Panc1 (cell line): ENCODE results near the gene WFS1. TPM values are rescaled to one million over a fixed set of nuclear protein-coding genes. Genes with fewer than 3 reads are reported as not detected.

ENCODE experiments used
- ATAC-seq: fragments of 200-7000 bp; cut with Tn5 transposase; 2 replicates; pipeline ENCODE4 v1.9.1; 2020; ENCODE audit warnings: mild to moderate bottlenecking, moderate library complexity
- BruUV-seq: library from RNA; stranded (reverse); fragments of 400-500 nt; replicated peaks from 2 replicates; lab custom pipeline; 2021; lab: Mats Ljungman, UMichigan
- CTCF ChIA-PET: fragments of 300-600 bp; sonication (Branson Sonifier 250); formaldehyde crosslinking; loops from one replicate; lab custom pipeline; 2022; ENCODE audit warnings: antibody characterized with exemption; lab: Charles Lee
- POLR2A ChIA-PET: fragments of 300-600 bp; sonication (Branson Sonifier 250); formaldehyde crosslinking; loops from one replicate; lab custom pipeline; 2022; ENCODE audit warnings: antibody characterized with exemption; lab: Charles Lee
- DNase-seq: peaks from one replicate; pipeline ENCODE4 v3.0.0-alpha.2; 2010; ENCODE audit warnings: low read depth, low spot score
- H3K27ac ChIP-seq: 2 replicates; pipeline ENCODE4 v1.5.1; 2011; ENCODE audit warnings: mild to moderate bottlenecking, low read length, inconsistent platforms
- H3K27me3 ChIP-seq: fragments of 200-500 bp; sonication (Bioruptor generic); 2 replicates; pipeline ENCODE4 v1.6.0; 2014; ENCODE audit warnings: low read length, inconsistent platforms; ENCODE audit not compliant: control insufficient read depth, insufficient read depth
- H3K36me3 ChIP-seq: fragments of 200-500 bp; sonication (Bioruptor generic); 2 replicates; pipeline ENCODE4 v1.5.1; 2014; ENCODE audit warnings: inconsistent platforms, mild to moderate bottlenecking, low read length, moderate library complexity; ENCODE audit not compliant: control insufficient read depth, insufficient read depth
- H3K4me1 ChIP-seq: 2 replicates; pipeline ENCODE4 v1.5.1; 2011; ENCODE audit warnings: inconsistent platforms, mild to moderate bottlenecking, low read length, moderate library complexity; ENCODE audit not compliant: control insufficient read depth, insufficient read depth
- H3K4me3 ChIP-seq, 2 experiments: 2 replicates each; pipeline ENCODE4 v1.5.1; 2011 to 2012; ENCODE audit warnings: low read depth in 2 of 2, low read length in 2 of 2, mild to moderate bottlenecking in 2 of 2, inconsistent platforms in 1 of 2, moderate library complexity in 1 of 2
- H3K9me3 ChIP-seq: fragments of 200-500 bp; sonication (Bioruptor generic); 2 replicates; pipeline ENCODE4 v1.5.1; 2014; ENCODE audit warnings: low read depth, mild to moderate bottlenecking, inconsistent platforms, low read length, moderate library complexity; ENCODE audit not compliant: control insufficient read depth, insufficient read depth
- POLR2AphosphoS5 ChIP-seq: IDR thresholded peaks from 2 replicates; pipeline ENCODE4 v1.6.1; 2012; ENCODE audit warnings: mild to moderate bottlenecking, low read depth, low read length, moderate library complexity
- SIN3A ChIP-seq: IDR thresholded peaks from 2 replicates; pipeline ENCODE4 v1.6.1; 2012; ENCODE audit warnings: low read depth, mild to moderate bottlenecking, low read length, moderate library complexity, borderline replicate concordance; ENCODE audit not compliant: insufficient read depth
- TCF7L2 ChIP-seq: IDR thresholded peaks from 2 replicates; pipeline ENCODE4 v1.6.1; 2011; ENCODE audit warnings: mild to moderate bottlenecking, low read depth, low read length, inconsistent platforms
- in situ Hi-C: cut with HindIII; loops from 2 replicates; pipeline ENCODE4 v1.10.0; 2016; ENCODE audit warnings: low sequenced_read_pairs, low pct_unique_long_range_greater_than_20kb
- intact Hi-C: fragments of 100-400 bp; cut with micrococcal nuclease; formaldehyde crosslinking; loops from one replicate; pipeline ENCODE4 v1.10.0; 2022; ENCODE audit not compliant: unreplicated experiment
- total RNA-seq: library from RNA; stranded (reverse); gene quantifications from one replicate; pipeline ENCODE4 v1.2.1, GENCODE V29; 2021; ENCODE audit not compliant: unreplicated experiment
- TF ChIP-seq, protein P1 (sequence below), 2 experiments: IDR thresholded peaks; 2 replicates each; pipeline ENCODE4 v1.6.1; 2011 to 2012; ENCODE audit warnings: low read depth in 2 of 2, control low read depth in 1 of 2, low read length in 1 of 2, mild to moderate bottlenecking in 1 of 2, moderate library complexity in 1 of 2; ENCODE audit not compliant: insufficient read depth in 1 of 2
- TF ChIP-seq, protein P2 (sequence below): fragments of 450-650 bp; IDR thresholded peaks from 2 replicates; pipeline ENCODE4 v1.5.1; 2017; ENCODE audit warnings: mild to moderate bottlenecking

Gene WFS1
- total RNA-seq, 1 experiment from 2014 or later, result 67.5 TPM

DNA sequence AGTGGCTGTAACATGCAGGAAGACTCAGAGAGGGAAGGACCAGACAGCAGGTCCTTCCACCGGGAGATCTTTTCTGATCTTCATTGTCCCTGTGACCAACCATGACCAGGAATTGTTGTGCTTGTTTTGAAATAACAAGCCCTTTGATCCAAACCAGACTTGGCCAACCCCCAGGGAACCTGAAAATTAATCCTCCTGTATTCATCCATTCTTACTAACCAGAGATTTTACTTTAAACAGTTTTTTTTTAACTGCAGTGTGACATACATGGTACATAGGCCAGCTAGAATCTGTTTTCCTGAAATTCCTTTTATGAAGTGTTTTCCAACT lies 4.0 kb downstream of the WFS1 start:
- DNase-seq (no peak), ATAC-seq (no peak)
- peaks cover 45% of the 10 kb centered on the region for H3K4me1 ChIP-seq
- BruUV-seq, result no TSS peak
- ChIA-PET CTCF (interaction anchor here (0.6 kb wide), 1 partner anchor 29 kb away, joined by 3 read pairs; no protein-coding TSS in a partner anchor), POLR2A (no interaction called here)
- peak overlapping the region; percentile 57 for H3K27ac ChIP-seq
- intact Hi-C loops (no loop called here), in situ Hi-C loops (no loop called here)
- no peaks in the 10 kb centered on the region for H3K36me3 ChIP-seq
- H3K27me3 ChIP-seq, result no peaks in the 10 kb centered on the region
- peak overlapping the region in 1 of 2 experiments; percentile 31; a peak in 2 of 4 replicates for H3K4me3 ChIP-seq
- TF ChIP-seq POLR2AphosphoS5 (no peak), TCF7L2 (peak; percentile 7; the same call in 1 of the 2 replicates)
- no peaks in the 10 kb centered on the region for H3K9me3 ChIP-seq

DNA sequence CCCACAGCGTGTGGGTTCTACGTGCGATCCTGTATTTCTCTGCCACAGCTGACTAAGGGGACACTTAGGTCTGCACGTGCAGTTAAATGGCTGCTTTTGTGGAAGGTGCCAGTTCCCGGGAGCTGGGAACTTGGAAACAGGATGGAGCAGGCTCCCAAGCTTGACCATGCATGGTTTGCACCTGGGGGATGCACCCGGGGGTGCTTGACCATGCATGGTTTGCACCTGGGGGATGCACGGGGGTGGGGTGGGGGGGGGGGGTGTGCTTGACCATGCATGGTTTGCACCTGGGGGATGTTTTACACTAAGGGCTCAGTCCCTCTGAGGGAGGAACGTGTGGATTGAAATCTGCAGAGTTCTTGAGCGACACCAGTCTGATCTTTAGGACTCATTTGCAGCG lies 5.7 kb downstream of the WFS1 start:
- DNase-seq (no peak), ATAC-seq (no peak)
- no peaks in the 10 kb centered on the region for H3K36me3 ChIP-seq
- intact Hi-C loops (no loop called here), in situ Hi-C loops (no loop called here)
- H3K27me3 ChIP-seq, result no peaks in the 10 kb centered on the region
- CTCF ChIA-PET, result no interaction called here
- no peaks in the 10 kb centered on the region for H3K9me3 ChIP-seq
- peaks cover 41% of the 10 kb centered on the region for H3K4me1 ChIP-seq
- H3K27ac ChIP-seq, result no peak overlapping the region
- TF ChIP-seq SIN3A (no peak), POLR2AphosphoS5 (no peak), TCF7L2 (no peak)
- TF ChIP-seq, protein P1, sequence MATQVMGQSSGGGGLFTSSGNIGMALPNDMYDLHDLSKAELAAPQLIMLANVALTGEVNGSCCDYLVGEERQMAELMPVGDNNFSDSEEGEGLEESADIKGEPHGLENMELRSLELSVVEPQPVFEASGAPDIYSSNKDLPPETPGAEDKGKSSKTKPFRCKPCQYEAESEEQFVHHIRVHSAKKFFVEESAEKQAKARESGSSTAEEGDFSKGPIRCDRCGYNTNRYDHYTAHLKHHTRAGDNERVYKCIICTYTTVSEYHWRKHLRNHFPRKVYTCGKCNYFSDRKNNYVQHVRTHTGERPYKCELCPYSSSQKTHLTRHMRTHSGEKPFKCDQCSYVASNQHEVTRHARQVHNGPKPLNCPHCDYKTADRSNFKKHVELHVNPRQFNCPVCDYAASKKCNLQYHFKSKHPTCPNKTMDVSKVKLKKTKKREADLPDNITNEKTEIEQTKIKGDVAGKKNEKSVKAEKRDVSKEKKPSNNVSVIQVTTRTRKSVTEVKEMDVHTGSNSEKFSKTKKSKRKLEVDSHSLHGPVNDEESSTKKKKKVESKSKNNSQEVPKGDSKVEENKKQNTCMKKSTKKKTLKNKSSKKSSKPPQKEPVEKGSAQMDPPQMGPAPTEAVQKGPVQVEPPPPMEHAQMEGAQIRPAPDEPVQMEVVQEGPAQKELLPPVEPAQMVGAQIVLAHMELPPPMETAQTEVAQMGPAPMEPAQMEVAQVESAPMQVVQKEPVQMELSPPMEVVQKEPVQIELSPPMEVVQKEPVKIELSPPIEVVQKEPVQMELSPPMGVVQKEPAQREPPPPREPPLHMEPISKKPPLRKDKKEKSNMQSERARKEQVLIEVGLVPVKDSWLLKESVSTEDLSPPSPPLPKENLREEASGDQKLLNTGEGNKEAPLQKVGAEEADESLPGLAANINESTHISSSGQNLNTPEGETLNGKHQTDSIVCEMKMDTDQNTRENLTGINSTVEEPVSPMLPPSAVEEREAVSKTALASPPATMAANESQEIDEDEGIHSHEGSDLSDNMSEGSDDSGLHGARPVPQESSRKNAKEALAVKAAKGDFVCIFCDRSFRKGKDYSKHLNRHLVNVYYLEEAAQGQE (IDR thresholded peaks at IDR 0.05; ENCODE audit: insufficient read depth in 1 of 2, low read depth in 2 of 2, low read length in 1 of 2), result no peak
- TF ChIP-seq, protein P2, sequence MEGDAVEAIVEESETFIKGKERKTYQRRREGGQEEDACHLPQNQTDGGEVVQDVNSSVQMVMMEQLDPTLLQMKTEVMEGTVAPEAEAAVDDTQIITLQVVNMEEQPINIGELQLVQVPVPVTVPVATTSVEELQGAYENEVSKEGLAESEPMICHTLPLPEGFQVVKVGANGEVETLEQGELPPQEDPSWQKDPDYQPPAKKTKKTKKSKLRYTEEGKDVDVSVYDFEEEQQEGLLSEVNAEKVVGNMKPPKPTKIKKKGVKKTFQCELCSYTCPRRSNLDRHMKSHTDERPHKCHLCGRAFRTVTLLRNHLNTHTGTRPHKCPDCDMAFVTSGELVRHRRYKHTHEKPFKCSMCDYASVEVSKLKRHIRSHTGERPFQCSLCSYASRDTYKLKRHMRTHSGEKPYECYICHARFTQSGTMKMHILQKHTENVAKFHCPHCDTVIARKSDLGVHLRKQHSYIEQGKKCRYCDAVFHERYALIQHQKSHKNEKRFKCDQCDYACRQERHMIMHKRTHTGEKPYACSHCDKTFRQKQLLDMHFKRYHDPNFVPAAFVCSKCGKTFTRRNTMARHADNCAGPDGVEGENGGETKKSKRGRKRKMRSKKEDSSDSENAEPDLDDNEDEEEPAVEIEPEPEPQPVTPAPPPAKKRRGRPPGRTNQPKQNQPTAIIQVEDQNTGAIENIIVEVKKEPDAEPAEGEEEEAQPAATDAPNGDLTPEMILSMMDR, result no peak
- no TSS peak for BruUV-seq
- H3K4me3 ChIP-seq, result no peak overlapping the region
- POLR2A ChIA-PET, result no interaction called here

DNA sequence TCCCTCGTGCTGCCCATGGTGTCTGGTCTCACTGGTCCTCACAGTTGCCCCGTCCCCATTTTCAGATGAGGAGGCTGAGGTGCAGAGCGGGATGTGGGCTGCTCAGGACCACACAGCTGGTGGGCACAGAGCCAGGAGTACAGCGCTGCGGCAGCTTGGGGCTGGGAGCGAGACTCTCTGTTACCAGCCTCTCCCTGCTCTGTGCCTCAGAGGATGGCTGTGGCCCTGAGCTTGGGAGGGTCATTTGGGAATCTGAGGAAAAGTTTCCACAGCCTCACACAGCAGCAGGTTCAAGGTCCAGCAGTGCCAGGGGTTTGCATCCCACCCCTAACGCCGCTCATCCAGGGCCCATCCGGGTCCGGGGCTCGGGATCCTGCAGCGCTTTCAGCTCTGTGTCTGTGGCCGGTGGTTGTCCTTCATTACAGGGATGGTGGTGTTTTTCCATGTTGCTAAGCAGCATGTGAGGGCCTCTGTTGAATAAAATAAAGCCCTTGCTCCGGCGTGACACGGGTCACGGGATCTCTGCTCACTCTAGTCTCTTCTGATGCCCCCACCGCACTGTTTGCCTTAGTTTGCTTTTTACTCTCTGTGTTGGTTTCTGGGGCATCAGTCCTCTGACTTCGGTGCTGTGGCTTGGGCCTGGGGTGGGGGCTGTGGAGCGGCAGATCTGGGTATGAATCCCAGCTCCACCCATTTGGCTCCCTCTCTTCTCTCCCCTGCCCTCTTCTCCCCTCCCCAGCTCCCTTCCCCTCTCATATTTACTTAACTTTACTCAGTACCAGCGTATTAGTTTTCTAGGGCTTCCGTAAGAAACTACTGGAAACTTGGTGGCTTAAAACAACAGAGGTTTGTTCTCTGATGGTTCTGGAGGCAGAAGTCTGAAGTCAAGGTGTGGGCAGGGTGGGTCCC lies 6.5 kb downstream of the WFS1 start:
- ATAC-seq (no peak), DNase-seq (no peak)
- in situ Hi-C loops, result no loop called here
- no peak overlapping the region for H3K4me3 ChIP-seq
- no peak overlapping the region for H3K27ac ChIP-seq
- CTCF ChIA-PET, result no interaction called here
- intact Hi-C loops, result no loop called here
- POLR2A ChIA-PET, result no interaction called here
- H3K9me3 ChIP-seq, result no peaks in the 10 kb centered on the region
- BruUV-seq, result no TSS peak
- H3K4me1 ChIP-seq, result peaks cover 35% of the 10 kb centered on the region
- H3K36me3 ChIP-seq, result no peaks in the 10 kb centered on the region
- TF ChIP-seq POLR2AphosphoS5 (no peak), TCF7L2 (no peak), SIN3A (no peak)
- TF ChIP-seq, protein P1 (IDR thresholded peaks at IDR 0.05; ENCODE audit: insufficient read depth in 1 of 2, low read depth in 2 of 2, low read length in 1 of 2), result no peak
- TF ChIP-seq, protein P2, result no peak
- H3K27me3 ChIP-seq, result no peaks in the 10 kb centered on the region
